ENCODE results near the gene HNRNPA2B1. TPM values are rescaled to one million over a fixed set of nuclear protein-coding genes. Genes with fewer than 3 reads are reported as not detected.
"Not testable (repeated sequence)": the region's sequence is repeated elsewhere in the genome, so short reads cannot be mapped to it uniquely, and the experiment has no call there.

Gene HNRNPA2B1
- total RNA-seq, 4 donors from 2014 or later: 78.1 to 133 (median 99.4) TPM

DNA sequence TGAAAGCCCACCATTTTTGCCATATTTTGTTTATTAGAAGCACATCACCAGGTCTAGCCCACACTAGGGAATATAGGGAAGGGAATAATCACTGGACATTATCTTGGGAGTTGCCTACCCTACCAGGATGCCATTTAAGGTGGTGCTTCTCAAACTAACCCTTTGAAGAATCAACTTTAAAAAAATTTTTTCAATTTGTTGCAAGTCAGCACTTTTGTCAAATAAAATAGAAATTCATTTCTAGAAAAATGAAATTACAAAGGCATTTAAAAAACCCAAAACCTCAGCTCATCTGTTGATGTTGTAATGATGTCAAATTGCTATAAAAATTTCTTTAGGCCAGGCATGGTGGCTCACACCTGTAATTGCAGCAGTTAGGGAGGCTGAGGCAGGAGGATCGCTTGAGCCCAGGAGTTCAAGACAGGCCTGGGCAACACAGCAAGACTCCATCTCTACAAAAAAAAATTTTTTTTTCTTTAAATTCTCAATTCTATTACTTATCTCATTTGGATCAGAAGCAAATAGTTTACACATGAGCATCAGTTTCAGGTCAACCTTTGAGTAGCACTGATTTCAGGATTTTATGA is 51.1 kb downstream of the HNRNPA2B1 start:
- intact Hi-C loops (cut with DNase I; ENCODE audit: low total_unique reads): no loop called here
- whole genome bisulfite sequencing, 2 donors: 95 to 97% methylated on average over 1 of the region's 1 CpG
- H3K4me3 ChIP-seq (ENCODE audit: low read depth, poor library complexity, severe bottlenecking): no peak overlapping the region
- TF ChIP-seq, protein P1, sequence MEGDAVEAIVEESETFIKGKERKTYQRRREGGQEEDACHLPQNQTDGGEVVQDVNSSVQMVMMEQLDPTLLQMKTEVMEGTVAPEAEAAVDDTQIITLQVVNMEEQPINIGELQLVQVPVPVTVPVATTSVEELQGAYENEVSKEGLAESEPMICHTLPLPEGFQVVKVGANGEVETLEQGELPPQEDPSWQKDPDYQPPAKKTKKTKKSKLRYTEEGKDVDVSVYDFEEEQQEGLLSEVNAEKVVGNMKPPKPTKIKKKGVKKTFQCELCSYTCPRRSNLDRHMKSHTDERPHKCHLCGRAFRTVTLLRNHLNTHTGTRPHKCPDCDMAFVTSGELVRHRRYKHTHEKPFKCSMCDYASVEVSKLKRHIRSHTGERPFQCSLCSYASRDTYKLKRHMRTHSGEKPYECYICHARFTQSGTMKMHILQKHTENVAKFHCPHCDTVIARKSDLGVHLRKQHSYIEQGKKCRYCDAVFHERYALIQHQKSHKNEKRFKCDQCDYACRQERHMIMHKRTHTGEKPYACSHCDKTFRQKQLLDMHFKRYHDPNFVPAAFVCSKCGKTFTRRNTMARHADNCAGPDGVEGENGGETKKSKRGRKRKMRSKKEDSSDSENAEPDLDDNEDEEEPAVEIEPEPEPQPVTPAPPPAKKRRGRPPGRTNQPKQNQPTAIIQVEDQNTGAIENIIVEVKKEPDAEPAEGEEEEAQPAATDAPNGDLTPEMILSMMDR (IDR thresholded peaks at IDR 0.05): no peak
- no peak for TF ChIP-seq POLR2A (IDR thresholded peaks at IDR 0.05)
- no peak for DNase-seq (ENCODE audit: low spot score in 2 of 2)

- WGBS, 2 donors: 91 to 93% methylated on average over 13 to 15 of the region's 29 CpGs
Observed at GRCh38 chr7:26148307-26148700, 52.2 kb downstream of the HNRNPA2B1 start.

GRCh38 chr7:26147646-26148306 is 52.8 kb downstream of the HNRNPA2B1 start:
- DNase-seq (ENCODE audit: low spot score in 2 of 2): peak in 1 of 2 donors; percentile 82
- intact Hi-C loops (cut with DNase I; ENCODE audit: low total_unique reads); H3K4me3 ChIP-seq (ENCODE audit: low read depth, poor library complexity, severe bottlenecking): not testable (repeated sequence)
- WGBS, 2 donors: 93 to 95% methylated on average over 18 to 27 of the region's 43 CpGs

More at GRCh38 chr7:26148307-26148700, 52.2 kb downstream of the HNRNPA2B1 start:
- H3K4me3 ChIP-seq (ENCODE audit: low read depth, poor library complexity, severe bottlenecking); intact Hi-C loops (cut with DNase I; ENCODE audit: low total_unique reads): not testable (repeated sequence)
- DNase-seq (ENCODE audit: low spot score in 2 of 2): peak in 1 of 2 donors; percentile 61

GRCh38 chr7:26147030-26147429 is 53.5 kb downstream of the HNRNPA2B1 start:
- TF ChIP-seq, protein P1 (IDR thresholded peaks at IDR 0.05): no peak
- TF ChIP-seq POLR2A (IDR thresholded peaks at IDR 0.05): no peak
- intact Hi-C loops (cut with DNase I; ENCODE audit: low total_unique reads): no loop called here
- peak in 1 of 2 donors; percentile 42 for DNase-seq (ENCODE audit: low spot score in 2 of 2)
- no peak overlapping the region for H3K4me3 ChIP-seq (ENCODE audit: low read depth, poor library complexity, severe bottlenecking)
- WGBS, 2 donors: 80 to 100% methylated on average over 1 of the region's 1 CpG

DNA sequence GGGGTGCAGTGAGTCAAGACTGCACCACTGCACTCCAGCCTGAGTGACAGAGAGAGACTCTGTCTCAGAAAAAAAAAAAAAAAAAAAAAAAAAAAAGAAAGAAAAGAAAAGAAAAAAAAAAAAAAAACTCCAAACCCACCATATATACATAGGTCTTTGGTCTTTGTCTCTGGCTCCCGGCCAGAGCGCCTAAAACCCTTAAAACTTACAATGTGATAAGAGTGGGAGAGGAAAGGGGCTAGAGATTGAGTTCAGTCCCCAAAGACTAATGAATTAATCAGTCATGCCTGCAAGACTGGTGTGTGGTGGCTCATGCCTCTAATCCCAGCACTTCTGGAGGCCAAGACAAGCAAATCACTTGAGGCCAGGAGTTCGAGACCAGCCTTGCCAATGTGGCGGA is 55.3 kb downstream of the HNRNPA2B1 start:
- H3K4me3 ChIP-seq (ENCODE audit: low read depth, poor library complexity, severe bottlenecking): no peak overlapping the region
- WGBS, 2 donors: 85 to 100% methylated on average over 4 of the region's 4 CpGs
- peak in 1 of 2 donors; percentile 74 for DNase-seq (ENCODE audit: low spot score in 2 of 2)
- TF ChIP-seq, protein P1 (IDR thresholded peaks at IDR 0.05): no peak
- TF ChIP-seq POLR2A (IDR thresholded peaks at IDR 0.05): no peak
- intact Hi-C loops (cut with DNase I; ENCODE audit: low total_unique reads): no loop called here

DNA sequence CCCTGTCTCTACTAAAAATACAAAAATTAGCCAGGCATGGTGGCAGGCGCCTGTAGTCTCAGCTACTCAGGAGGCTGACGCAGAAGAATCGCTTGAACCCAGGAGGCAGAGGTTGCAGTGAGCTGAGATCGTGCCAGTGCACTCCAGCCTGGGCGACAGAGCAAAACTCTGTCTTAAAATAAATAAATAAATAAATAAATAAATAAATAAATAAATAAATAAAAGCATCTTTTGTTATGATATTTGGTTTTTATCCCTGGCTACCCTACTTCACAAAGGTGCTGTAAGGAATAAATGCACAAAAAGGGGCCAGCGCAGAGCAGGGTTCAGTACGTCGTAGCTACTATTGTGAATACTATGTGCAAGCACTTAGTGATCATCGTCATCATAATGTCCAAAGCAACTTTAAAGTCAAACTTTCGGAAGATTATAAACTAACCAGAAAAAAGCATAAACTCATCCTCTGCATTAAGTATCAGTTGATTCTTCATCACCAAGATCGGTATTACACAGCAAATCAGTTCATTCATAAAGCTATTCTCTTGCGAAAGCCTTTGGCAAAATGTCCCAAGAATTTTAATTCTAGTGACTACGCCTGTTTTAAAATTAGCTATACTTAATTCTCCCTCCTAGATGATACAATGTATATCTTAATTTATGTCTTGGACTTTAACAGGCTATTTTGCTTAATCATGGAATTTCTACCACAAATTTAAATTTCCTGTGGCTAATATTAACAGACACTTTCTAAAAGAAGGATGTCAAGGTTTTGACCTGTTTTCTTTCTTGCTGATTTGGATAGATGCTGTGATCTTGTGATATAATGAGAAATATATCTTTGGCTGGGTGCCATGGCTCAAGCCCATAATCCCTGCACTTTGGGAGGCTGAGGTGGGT is 56.1 kb downstream of the HNRNPA2B1 start:
- TF ChIP-seq POLR2A (IDR thresholded peaks at IDR 0.05): no peak
- TF ChIP-seq, protein P1 (IDR thresholded peaks at IDR 0.05): no peak
- DNase-seq (ENCODE audit: low spot score in 2 of 2): no peak
- intact Hi-C loops (cut with DNase I; ENCODE audit: low total_unique reads): no loop called here
- H3K4me3 ChIP-seq (ENCODE audit: low read depth, poor library complexity, severe bottlenecking): no peak overlapping the region
- WGBS, 2 donors: 78 to 79% methylated on average over 13 of the region's 13 CpGs
